ENCODE measurements around the gene TMEM175. TPM values are rescaled to one million over a fixed set of nuclear protein-coding genes. Genes with fewer than 3 reads are reported as not detected.
"Not testable (repeated sequence)": the region's sequence is repeated elsewhere in the genome, so short reads cannot be mapped to it uniquely, and the experiment has no call there.

TMEM175 gene
- total RNA-seq, 1 experiment from 2014 or later: 18.8 TPM

DNA sequence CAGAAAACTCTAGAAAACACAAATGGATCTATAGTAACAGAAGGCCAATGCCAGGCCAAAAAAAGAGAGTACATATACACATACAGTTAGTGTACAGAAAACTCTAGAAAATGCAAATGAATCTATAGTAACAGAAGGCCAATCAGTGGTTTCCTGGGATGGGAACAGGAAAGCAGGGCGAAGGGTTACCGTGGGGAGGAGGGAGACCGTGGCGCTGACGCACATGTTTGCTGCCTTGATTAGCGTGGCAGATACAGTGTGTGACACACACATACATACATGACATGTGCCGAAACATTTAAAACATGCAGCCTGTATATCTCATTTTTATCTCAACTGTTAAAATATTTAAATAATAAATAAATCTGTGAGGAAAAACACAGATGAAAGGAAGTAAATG is 14.8 kb upstream of the TMEM175 start:
- Mint-ChIP-seq H3K27me3 (ENCODE audit: unreplicated experiment) (no peaks in the 10 kb centered on the region), H3K27ac (ENCODE audit: unreplicated experiment) (no peak overlapping the region), H3K36me3 (ENCODE audit: insufficient read depth, unreplicated experiment) (peaks cover 7% of the 10 kb centered on the region), H3K4me1 (ENCODE audit: low read depth, unreplicated experiment) (peaks cover 8% of the 10 kb centered on the region), H3K9me3 (ENCODE audit: low read depth, unreplicated experiment) (peaks cover 7% of the 10 kb centered on the region), H3K4me3 (ENCODE audit: low read depth, unreplicated experiment) (no peak overlapping the region)
- CTCF ChIA-PET: no interaction called here
- TF ChIP-seq, protein P1, sequence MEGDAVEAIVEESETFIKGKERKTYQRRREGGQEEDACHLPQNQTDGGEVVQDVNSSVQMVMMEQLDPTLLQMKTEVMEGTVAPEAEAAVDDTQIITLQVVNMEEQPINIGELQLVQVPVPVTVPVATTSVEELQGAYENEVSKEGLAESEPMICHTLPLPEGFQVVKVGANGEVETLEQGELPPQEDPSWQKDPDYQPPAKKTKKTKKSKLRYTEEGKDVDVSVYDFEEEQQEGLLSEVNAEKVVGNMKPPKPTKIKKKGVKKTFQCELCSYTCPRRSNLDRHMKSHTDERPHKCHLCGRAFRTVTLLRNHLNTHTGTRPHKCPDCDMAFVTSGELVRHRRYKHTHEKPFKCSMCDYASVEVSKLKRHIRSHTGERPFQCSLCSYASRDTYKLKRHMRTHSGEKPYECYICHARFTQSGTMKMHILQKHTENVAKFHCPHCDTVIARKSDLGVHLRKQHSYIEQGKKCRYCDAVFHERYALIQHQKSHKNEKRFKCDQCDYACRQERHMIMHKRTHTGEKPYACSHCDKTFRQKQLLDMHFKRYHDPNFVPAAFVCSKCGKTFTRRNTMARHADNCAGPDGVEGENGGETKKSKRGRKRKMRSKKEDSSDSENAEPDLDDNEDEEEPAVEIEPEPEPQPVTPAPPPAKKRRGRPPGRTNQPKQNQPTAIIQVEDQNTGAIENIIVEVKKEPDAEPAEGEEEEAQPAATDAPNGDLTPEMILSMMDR (IDR thresholded peaks at IDR 0.05; ENCODE audit: unreplicated experiment): no peak
- BruUV-seq (replicated peaks): no TSS peak
- intact Hi-C loops (cut with micrococcal nuclease; ENCODE audit: unreplicated experiment): no loop called here
- DNase-seq: no peak

DNA sequence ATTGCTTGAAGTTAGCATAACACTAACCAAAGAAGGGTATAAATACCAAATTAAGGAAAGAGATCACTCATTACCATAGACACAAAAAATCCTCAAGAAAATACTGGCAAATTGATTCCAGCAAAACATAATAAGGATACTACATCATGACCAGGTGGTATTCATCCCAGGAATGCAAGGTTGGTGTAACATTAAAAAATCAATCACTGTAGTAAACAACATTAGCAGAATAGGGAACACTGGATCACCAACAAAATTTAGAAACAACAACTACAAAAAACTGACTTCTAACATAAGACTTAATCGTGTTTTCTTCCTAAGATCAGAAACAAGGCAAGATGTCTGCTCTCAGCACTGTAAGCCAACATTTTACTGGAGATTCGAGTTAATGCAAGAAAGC is 14.3 kb upstream of the TMEM175 start:
- intact Hi-C loops (cut with micrococcal nuclease; ENCODE audit: unreplicated experiment): no loop called here
- Mint-ChIP-seq H3K9me3 (ENCODE audit: low read depth, unreplicated experiment) (peaks cover 7% of the 10 kb centered on the region), H3K27me3 (ENCODE audit: unreplicated experiment) (no peaks in the 10 kb centered on the region), H3K4me3 (ENCODE audit: low read depth, unreplicated experiment) (no peak overlapping the region), H3K36me3 (ENCODE audit: insufficient read depth, unreplicated experiment) (peaks cover 5% of the 10 kb centered on the region), H3K27ac (ENCODE audit: unreplicated experiment) (no peak overlapping the region), H3K4me1 (ENCODE audit: low read depth, unreplicated experiment) (peaks cover 8% of the 10 kb centered on the region)
- TF ChIP-seq, protein P1 (IDR thresholded peaks at IDR 0.05; ENCODE audit: unreplicated experiment): no peak
- CTCF ChIA-PET: no interaction called here
- no TSS peak for BruUV-seq (replicated peaks)
- DNase-seq: no peak

DNA sequence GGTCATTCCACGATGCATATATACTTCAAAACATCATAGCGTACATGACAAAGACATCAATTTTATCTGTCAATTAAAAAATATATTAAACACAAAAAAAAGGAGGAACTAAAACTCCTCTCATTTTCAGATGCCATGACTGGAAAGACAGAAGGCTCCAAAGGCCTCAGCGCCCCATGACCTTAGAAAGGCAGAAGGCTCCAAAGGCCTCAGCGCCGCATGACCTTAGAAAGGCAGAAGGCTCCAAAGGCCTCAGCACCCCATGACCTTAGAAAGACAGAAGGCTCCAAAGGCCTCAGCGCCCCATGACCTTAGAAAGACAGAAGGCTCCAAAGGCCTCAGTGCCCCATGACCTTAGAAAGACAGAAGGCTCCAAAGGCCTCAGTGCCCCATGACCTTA is 13.7 kb upstream of the TMEM175 start:
- DNase-seq; H3K27ac Mint-ChIP-seq (ENCODE audit: unreplicated experiment); H3K4me1 Mint-ChIP-seq (ENCODE audit: low read depth, unreplicated experiment); H3K4me3 Mint-ChIP-seq (ENCODE audit: low read depth, unreplicated experiment); intact Hi-C loops (cut with micrococcal nuclease; ENCODE audit: unreplicated experiment); H3K9me3 Mint-ChIP-seq (ENCODE audit: low read depth, unreplicated experiment); H3K36me3 Mint-ChIP-seq (ENCODE audit: insufficient read depth, unreplicated experiment); CTCF ChIA-PET; BruUV-seq (replicated peaks); H3K27me3 Mint-ChIP-seq (ENCODE audit: unreplicated experiment): not testable (repeated sequence)

DNA sequence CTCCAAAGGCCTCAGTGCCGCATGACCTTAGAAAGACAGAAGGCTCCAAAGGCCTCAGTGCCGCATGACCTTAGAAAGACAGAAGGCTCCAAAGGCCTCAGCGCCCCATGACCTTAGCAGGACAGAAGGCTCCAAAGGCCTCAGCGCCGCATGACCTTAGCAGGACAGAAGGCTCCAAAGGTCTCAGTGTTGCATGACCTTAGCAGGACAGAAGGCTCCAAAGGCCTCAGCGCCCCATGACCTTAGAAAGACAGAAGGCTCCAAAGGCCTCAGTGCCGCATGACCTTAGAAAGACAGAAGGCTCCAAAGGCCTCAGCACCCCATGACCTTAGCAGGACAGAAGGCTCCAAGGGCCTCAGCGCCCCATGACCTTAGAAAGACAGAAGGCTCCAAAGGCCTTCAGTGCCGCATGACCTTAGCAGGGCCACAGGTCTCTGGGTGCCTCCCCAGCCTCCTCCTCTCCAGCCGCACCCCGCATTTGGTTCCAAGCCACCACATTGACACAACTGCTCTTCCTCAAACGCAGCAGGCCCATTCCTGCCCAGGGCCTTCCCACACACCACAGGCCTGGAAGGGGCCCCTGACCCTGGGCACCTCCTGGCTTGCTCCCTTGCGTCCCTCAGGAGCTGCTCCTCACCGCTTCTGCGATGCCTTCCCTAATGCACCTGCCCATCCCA is 13.1 kb upstream of the TMEM175 start:
- not testable (repeated sequence) for BruUV-seq (replicated peaks); H3K4me3 Mint-ChIP-seq (ENCODE audit: low read depth, unreplicated experiment)

DNA sequence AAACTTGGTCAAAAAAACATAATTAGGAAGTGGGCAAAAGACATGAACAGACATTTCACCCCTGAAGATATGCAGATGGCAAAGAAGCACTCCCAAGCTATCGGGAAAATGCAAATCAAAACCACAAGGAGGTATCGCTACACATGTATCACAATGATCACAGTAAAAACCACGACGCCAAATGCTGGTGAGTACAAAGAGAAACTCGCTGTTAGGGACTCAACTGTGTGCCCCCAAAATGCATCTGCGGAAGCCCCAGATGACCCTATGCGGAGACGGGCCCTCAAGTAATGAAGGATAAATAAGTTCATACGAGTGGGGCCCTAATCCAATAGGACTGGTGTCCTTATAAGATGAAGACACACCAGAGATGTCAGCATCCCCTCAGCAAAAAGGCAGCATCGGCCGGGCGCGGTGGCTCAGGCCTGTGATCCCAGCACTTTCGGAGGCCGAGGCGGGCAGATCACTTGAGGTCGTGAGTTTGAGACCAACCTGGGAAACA is 10.4 kb upstream of the TMEM175 start:
- H3K4me3 Mint-ChIP-seq (ENCODE audit: low read depth, unreplicated experiment): no peak overlapping the region
- DNase-seq: no peak
- H3K36me3 Mint-ChIP-seq (ENCODE audit: insufficient read depth, unreplicated experiment): peaks cover 5% of the 10 kb centered on the region
- CTCF ChIA-PET: no interaction called here
- H3K27ac Mint-ChIP-seq (ENCODE audit: unreplicated experiment): no peak overlapping the region
- no peaks in the 10 kb centered on the region for H3K27me3 Mint-ChIP-seq (ENCODE audit: unreplicated experiment)
- peaks cover 7% of the 10 kb centered on the region for H3K9me3 Mint-ChIP-seq (ENCODE audit: low read depth, unreplicated experiment)
- intact Hi-C loops (cut with micrococcal nuclease; ENCODE audit: unreplicated experiment): no loop called here
- BruUV-seq (replicated peaks): no TSS peak
- TF ChIP-seq, protein P1 (IDR thresholded peaks at IDR 0.05; ENCODE audit: unreplicated experiment): no peak
- H3K4me1 Mint-ChIP-seq (ENCODE audit: low read depth, unreplicated experiment): no peaks in the 10 kb centered on the region

More for the DNA sequence above, 13.1 kb upstream of the TMEM175 start:
- intact Hi-C loops (cut with micrococcal nuclease; ENCODE audit: unreplicated experiment); DNase-seq; CTCF ChIA-PET; H3K4me1 Mint-ChIP-seq (ENCODE audit: low read depth, unreplicated experiment); H3K9me3 Mint-ChIP-seq (ENCODE audit: low read depth, unreplicated experiment); H3K27me3 Mint-ChIP-seq (ENCODE audit: unreplicated experiment); H3K36me3 Mint-ChIP-seq (ENCODE audit: insufficient read depth, unreplicated experiment): not testable (repeated sequence)
- peak overlapping the region; percentile 25 for H3K27ac Mint-ChIP-seq (ENCODE audit: unreplicated experiment)

Measured in Calu3 (cell line).